Liver (tissue), 3 donors: ENCODE data around the gene EFCAB14.

Source experiments
- EGR1 ChIP-seq, 2 donors: IDR thresholded peaks; 2 replicates each; pipeline ENCODE4 v1.6.1; 2016 to 2018; ENCODE audit warnings: antibody characterized with exemption in 2 of 2, low read depth in 2 of 2
- FOXA1 ChIP-seq: IDR thresholded peaks from 2 replicates; pipeline ENCODE4 v1.6.1; 2016; ENCODE audit warnings: antibody characterized with exemption
- JUND ChIP-seq, 2 donors: IDR thresholded peaks; 2 replicates each; pipeline ENCODE4 v1.6.1; 2016; ENCODE audit warnings: antibody characterized with exemption in 2 of 2
- NR2F2 ChIP-seq: IDR thresholded peaks from 2 replicates; pipeline ENCODE4 v1.6.1; 2016; ENCODE audit warnings: antibody characterized with exemption
- RAD21 ChIP-seq, 2 donors: IDR thresholded peaks; 2 replicates each; pipeline ENCODE4 v1.6.1; 2016; ENCODE audit warnings: antibody characterized with exemption in 2 of 2, mild to moderate bottlenecking in 2 of 2
- SP1 ChIP-seq: IDR thresholded peaks from 2 replicates; pipeline ENCODE4 v1.6.1; 2018; ENCODE audit warnings: antibody characterized with exemption, mild to moderate bottlenecking
- TAF1 ChIP-seq: conservative IDR thresholded peaks from 2 replicates; pipeline ENCODE4 v1.6.1; 2016; ENCODE audit warnings: antibody characterized with exemption, mild to moderate bottlenecking
- YY1 ChIP-seq: IDR thresholded peaks from 2 replicates; pipeline ENCODE4 v1.6.1; 2016; ENCODE audit warnings: antibody characterized with exemption, mild to moderate bottlenecking
- TF ChIP-seq, protein P1 (sequence below): fragments of 150-350 bp; IDR thresholded peaks from 2 replicates; pipeline ENCODE4 v1.5.1; 2017; ENCODE audit warnings: improper control_type of control experiment, low read depth, low read length; ENCODE audit not compliant: missing input control
- TF ChIP-seq, protein P2 (sequence below): IDR thresholded peaks from 2 replicates; pipeline ENCODE4 v1.6.1; 2016; ENCODE audit warnings: antibody characterized with exemption, mild to moderate bottlenecking
- TF ChIP-seq, protein P3 (sequence below): IDR thresholded peaks from 2 replicates; pipeline ENCODE4 v1.6.1; 2016; ENCODE audit warnings: antibody characterized with exemption
- donor health status: healthy.
- donor health status: healthy.

DNA sequence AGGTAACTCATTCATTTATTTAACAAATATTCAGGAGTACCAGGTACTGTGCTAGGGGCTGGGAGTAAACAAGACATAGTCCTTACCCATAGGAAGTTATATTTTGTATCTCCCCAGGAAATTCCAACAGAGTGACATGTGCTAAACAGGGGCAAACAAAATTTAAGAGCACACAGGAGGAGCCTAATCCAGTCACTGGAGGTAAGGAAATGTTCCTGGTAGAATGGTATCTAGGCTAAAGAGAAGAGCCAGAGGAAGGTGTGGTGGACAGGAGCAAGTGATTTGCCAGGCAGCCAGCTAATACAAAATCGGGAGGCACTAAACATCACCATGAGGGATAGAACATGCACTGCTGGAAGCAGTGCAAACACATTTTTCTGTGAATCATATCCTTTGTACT, 36.9 kb downstream of the EFCAB14 start:
- TF ChIP-seq, protein P1, sequence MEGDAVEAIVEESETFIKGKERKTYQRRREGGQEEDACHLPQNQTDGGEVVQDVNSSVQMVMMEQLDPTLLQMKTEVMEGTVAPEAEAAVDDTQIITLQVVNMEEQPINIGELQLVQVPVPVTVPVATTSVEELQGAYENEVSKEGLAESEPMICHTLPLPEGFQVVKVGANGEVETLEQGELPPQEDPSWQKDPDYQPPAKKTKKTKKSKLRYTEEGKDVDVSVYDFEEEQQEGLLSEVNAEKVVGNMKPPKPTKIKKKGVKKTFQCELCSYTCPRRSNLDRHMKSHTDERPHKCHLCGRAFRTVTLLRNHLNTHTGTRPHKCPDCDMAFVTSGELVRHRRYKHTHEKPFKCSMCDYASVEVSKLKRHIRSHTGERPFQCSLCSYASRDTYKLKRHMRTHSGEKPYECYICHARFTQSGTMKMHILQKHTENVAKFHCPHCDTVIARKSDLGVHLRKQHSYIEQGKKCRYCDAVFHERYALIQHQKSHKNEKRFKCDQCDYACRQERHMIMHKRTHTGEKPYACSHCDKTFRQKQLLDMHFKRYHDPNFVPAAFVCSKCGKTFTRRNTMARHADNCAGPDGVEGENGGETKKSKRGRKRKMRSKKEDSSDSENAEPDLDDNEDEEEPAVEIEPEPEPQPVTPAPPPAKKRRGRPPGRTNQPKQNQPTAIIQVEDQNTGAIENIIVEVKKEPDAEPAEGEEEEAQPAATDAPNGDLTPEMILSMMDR, result no peak
- TF ChIP-seq, protein P2, sequence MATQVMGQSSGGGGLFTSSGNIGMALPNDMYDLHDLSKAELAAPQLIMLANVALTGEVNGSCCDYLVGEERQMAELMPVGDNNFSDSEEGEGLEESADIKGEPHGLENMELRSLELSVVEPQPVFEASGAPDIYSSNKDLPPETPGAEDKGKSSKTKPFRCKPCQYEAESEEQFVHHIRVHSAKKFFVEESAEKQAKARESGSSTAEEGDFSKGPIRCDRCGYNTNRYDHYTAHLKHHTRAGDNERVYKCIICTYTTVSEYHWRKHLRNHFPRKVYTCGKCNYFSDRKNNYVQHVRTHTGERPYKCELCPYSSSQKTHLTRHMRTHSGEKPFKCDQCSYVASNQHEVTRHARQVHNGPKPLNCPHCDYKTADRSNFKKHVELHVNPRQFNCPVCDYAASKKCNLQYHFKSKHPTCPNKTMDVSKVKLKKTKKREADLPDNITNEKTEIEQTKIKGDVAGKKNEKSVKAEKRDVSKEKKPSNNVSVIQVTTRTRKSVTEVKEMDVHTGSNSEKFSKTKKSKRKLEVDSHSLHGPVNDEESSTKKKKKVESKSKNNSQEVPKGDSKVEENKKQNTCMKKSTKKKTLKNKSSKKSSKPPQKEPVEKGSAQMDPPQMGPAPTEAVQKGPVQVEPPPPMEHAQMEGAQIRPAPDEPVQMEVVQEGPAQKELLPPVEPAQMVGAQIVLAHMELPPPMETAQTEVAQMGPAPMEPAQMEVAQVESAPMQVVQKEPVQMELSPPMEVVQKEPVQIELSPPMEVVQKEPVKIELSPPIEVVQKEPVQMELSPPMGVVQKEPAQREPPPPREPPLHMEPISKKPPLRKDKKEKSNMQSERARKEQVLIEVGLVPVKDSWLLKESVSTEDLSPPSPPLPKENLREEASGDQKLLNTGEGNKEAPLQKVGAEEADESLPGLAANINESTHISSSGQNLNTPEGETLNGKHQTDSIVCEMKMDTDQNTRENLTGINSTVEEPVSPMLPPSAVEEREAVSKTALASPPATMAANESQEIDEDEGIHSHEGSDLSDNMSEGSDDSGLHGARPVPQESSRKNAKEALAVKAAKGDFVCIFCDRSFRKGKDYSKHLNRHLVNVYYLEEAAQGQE, result no peak
- TF ChIP-seq FOXA1 (no peak), SP1 (no peak), TAF1 (no peak), JUND (IDR thresholded peaks at IDR 0.05) (no peak), YY1 (no peak), EGR1 (IDR thresholded peaks at IDR 0.05; ENCODE audit: low read depth in 2 of 2) (no peak), RAD21 (IDR thresholded peaks at IDR 0.05) (no peak), NR2F2 (no peak)
- TF ChIP-seq, protein P3, sequence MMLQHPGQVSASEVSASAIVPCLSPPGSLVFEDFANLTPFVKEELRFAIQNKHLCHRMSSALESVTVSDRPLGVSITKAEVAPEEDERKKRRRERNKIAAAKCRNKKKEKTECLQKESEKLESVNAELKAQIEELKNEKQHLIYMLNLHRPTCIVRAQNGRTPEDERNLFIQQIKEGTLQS, result no peak
